GM23248 (cell line): ENCODE measurements around the gene G0S2. TPM values are rescaled to one million over a fixed set of nuclear protein-coding genes. Genes with fewer than 3 reads are reported as not detected.

ENCODE experiments used
- DNase-seq: peaks from one replicate; pipeline ENCODE4 v3.0.0-alpha.2; 2015
- H2AFZ ChIP-seq: fragments of 200-600 bp; sonication (generic); 2 replicates; pipeline ENCODE4 v1.6.1; 2016; ENCODE audit warnings: antibody characterized with exemption
- H3F3A ChIP-seq: fragments of 200-600 bp; sonication (generic); 2 replicates; pipeline ENCODE4 v1.6.1; 2016; ENCODE audit warnings: mild to moderate bottlenecking, antibody characterized with exemption, mixed run types; ENCODE audit not compliant: insufficient read depth
- H3K27ac ChIP-seq: fragments of 200-600 bp; sonication (generic); 2 replicates; pipeline ENCODE4 v1.5.1; 2016; ENCODE audit warnings: mild to moderate bottlenecking
- H3K27me3 ChIP-seq: fragments of 200-600 bp; sonication (generic); replicated peaks from 2 replicates; pipeline ENCODE4 v1.6.1; 2016; ENCODE audit warnings: mild to moderate bottlenecking; ENCODE audit not compliant: insufficient read depth
- H3K36me3 ChIP-seq: fragments of 200-600 bp; sonication (generic); 2 replicates; pipeline ENCODE4 v1.6.1; 2016; ENCODE audit warnings: low read depth, mild to moderate bottlenecking
- H3K4me1 ChIP-seq: fragments of 200-600 bp; sonication (generic); 2 replicates; pipeline ENCODE4 v1.6.1; 2016; ENCODE audit warnings: mild to moderate bottlenecking; ENCODE audit not compliant: insufficient read depth
- H3K4me2 ChIP-seq: fragments of 200-600 bp; sonication (generic); one replicate; pipeline ENCODE4 v1.6.1; 2016; ENCODE audit warnings: mild to moderate bottlenecking; ENCODE audit not compliant: unreplicated experiment
- H3K4me3 ChIP-seq: fragments of 200-600 bp; sonication (generic); 2 replicates; pipeline ENCODE4 v1.5.1; 2016; ENCODE audit warnings: mild to moderate bottlenecking
- H3K79me2 ChIP-seq: fragments of 200-600 bp; sonication (generic); 2 replicates; pipeline ENCODE4 v1.6.1; 2016; ENCODE audit warnings: mild to moderate bottlenecking; ENCODE audit not compliant: insufficient read depth
- H3K9ac ChIP-seq: fragments of 200-600 bp; sonication (generic); 2 replicates; pipeline ENCODE4 v1.6.1; 2016; ENCODE audit warnings: mild to moderate bottlenecking
- H3K9me2 ChIP-seq: fragments of 200-600 bp; sonication (generic); 2 replicates; pipeline ENCODE4 v1.6.1; 2016; ENCODE audit warnings: mixed run types, mild to moderate bottlenecking, moderate library complexity; ENCODE audit not compliant: insufficient read depth
- H3K9me3 ChIP-seq: fragments of 200-600 bp; sonication (generic); one replicate; pipeline ENCODE4 v1.6.1; 2017; ENCODE audit warnings: low read depth
- H4K20me1 ChIP-seq: fragments of 200-600 bp; sonication (generic); 2 replicates; pipeline ENCODE4 v1.6.0; 2016; ENCODE audit not compliant: insufficient read depth
- EZH2 ChIP-seq: fragments of 200-600 bp; sonication (generic); IDR thresholded peaks from 2 replicates; pipeline ENCODE4 v1.6.1; 2018; ENCODE audit warnings: antibody characterized with exemption, mild to moderate bottlenecking; ENCODE audit not compliant: insufficient read depth, poor library complexity, severe bottlenecking
- EZH2phosphoT487 ChIP-seq: fragments of 200-600 bp; sonication (generic); IDR thresholded peaks from 2 replicates; pipeline ENCODE4 v1.6.1; 2018; ENCODE audit warnings: antibody characterized with exemption, moderate library complexity, mild to moderate bottlenecking, low read depth; ENCODE audit not compliant: insufficient read depth
- WGBS, 2 experiments: methylation state at CpG; one replicate each; pipeline ENCODE4 v1.1.6; 2015 to 2017; ENCODE audit warnings: low lambda C conversion rate in 2 of 2, low coverage in 1 of 2; ENCODE audit errors: missing lambda C conversion rate in 2 of 2; 5-methylcytosine and 5-hydroxymethylcytosine counted together
- in situ Hi-C: fragments of 300-500 bp; cut with MboI; formaldehyde crosslinking; loops from 2 replicates; pipeline ENCODE4 v1.15.0; 2020
- polyA plus RNA-seq: library from polyadenylated mRNA; unstranded; fragments of >200 nt; fragmentation: Nextera tagmentation; extraction: Ambion mirVana; gene quantifications from 2 replicates; pipeline ENCODE4 v1.2.1, GENCODE V29; 2016
- total RNA-seq: library from RNA; depleted of rRNA; stranded (reverse); fragments of >200 nt; shearing (Covaris generic); gene quantifications from 2 replicates; pipeline ENCODE4 v1.2.3, GENCODE V29; 2014

The G0S2 gene
- total and polyA plus RNA-seq, 2 experiments from 2014 or later: 0.65 to 2.0 TPM

GRCh38 chr1:209662879-209663327 lies 12.3 kb upstream of the G0S2 start:
- Histone ChIP-seq H3K27me3 (no peaks in the 10 kb centered on the region; the same call in 1 of the 2 replicates), H3K79me2 (no peaks in the 10 kb centered on the region), H4K20me1 (no peaks in the 10 kb centered on the region), H3K4me2 (no peak overlapping the region), H3K27ac (no peak overlapping the region), H3K9ac (no peak overlapping the region), H3K9me3 (no peaks in the 10 kb centered on the region), H3F3A (no peaks in the 10 kb centered on the region), H2AFZ (no peak overlapping the region), H3K36me3 (no peaks in the 10 kb centered on the region), H3K9me2 (no peaks in the 10 kb centered on the region), H3K4me3 (no peak overlapping the region), H3K4me1 (no peaks in the 10 kb centered on the region)
- in situ Hi-C loops: no loop called here
- no peak for DNase-seq
- TF ChIP-seq EZH2 (no peak), EZH2phosphoT487 (no peak)
- 90 to 94% methylated on average over 3 of the region's 3 CpGs for WGBS, 2 experiments

GRCh38 chr1:209667103-209667502 lies 8.1 kb upstream of the G0S2 start:
- in situ Hi-C loops: no loop called here
- no peaks in the 10 kb centered on the region for H3K9me3 ChIP-seq
- H3K4me1 ChIP-seq: no peaks in the 10 kb centered on the region
- no peak for DNase-seq
- no peak overlapping the region for H3K4me3 ChIP-seq
- H3K36me3 ChIP-seq: no peaks in the 10 kb centered on the region
- H3K4me2 ChIP-seq: no peak overlapping the region
- H2AFZ ChIP-seq: no peak overlapping the region
- H3K27me3 ChIP-seq: peaks cover 18% of the 10 kb centered on the region; the same call in 1 of the 2 replicates
- H4K20me1 ChIP-seq: no peaks in the 10 kb centered on the region
- whole genome bisulfite sequencing, 2 experiments: 44 to 73% methylated on average over 1 of the region's 1 CpG
- H3K79me2 ChIP-seq: no peaks in the 10 kb centered on the region
- H3K9ac ChIP-seq: no peak overlapping the region
- TF ChIP-seq EZH2: no peak
- TF ChIP-seq EZH2phosphoT487: no peak
- no peak overlapping the region for H3K27ac ChIP-seq
- H3K9me2 ChIP-seq: no peaks in the 10 kb centered on the region
- H3F3A ChIP-seq: no peaks in the 10 kb centered on the region

GRCh38 chr1:209667708-209668107 lies 7.5 kb upstream of the G0S2 start:
- in situ Hi-C loops: no loop called here

GRCh38 chr1:209670441-209671082 lies 4.7 kb upstream of the G0S2 start:
- in situ Hi-C loops: no loop called here
- H3K79me2 ChIP-seq: no peaks in the 10 kb centered on the region
- H2AFZ ChIP-seq: no peak overlapping the region
- H3K4me2 ChIP-seq: no peak overlapping the region
- WGBS, 2 experiments: 50 to 71% methylated on average over 1 of the region's 1 CpG
- H3K9me3 ChIP-seq: no peaks in the 10 kb centered on the region
- H3K9ac ChIP-seq: no peak overlapping the region
- H3K36me3 ChIP-seq: no peaks in the 10 kb centered on the region
- no peak overlapping the region for H3K4me3 ChIP-seq
- no peak for TF ChIP-seq EZH2phosphoT487
- TF ChIP-seq EZH2: no peak
- DNase-seq: no peak
- H3K27me3 ChIP-seq: peaks cover 18% of the 10 kb centered on the region
- no peaks in the 10 kb centered on the region for H3F3A ChIP-seq
- H4K20me1 ChIP-seq: no peaks in the 10 kb centered on the region
- no peaks in the 10 kb centered on the region for H3K9me2 ChIP-seq
- no peak overlapping the region for H3K27ac ChIP-seq
- H3K4me1 ChIP-seq: peaks cover 7% of the 10 kb centered on the region; the same call in 1 of the 2 replicates

More at GRCh38 chr1:209667708-209668107, 7.5 kb upstream of the G0S2 start:
- Histone ChIP-seq H3K9me2 (no peaks in the 10 kb centered on the region), H3K4me2 (no peak overlapping the region), H3K27me3 (peaks cover 18% of the 10 kb centered on the region; the same call in 1 of the 2 replicates), H2AFZ (no peak overlapping the region), H3K9ac (no peak overlapping the region), H4K20me1 (no peaks in the 10 kb centered on the region), H3K4me3 (no peak overlapping the region), H3K27ac (no peak overlapping the region), H3F3A (no peaks in the 10 kb centered on the region), H3K9me3 (no peaks in the 10 kb centered on the region), H3K36me3 (no peaks in the 10 kb centered on the region), H3K79me2 (no peaks in the 10 kb centered on the region), H3K4me1 (no peaks in the 10 kb centered on the region)
- 85 to 90% methylated on average over 4 of the region's 4 CpGs for WGBS, 2 experiments
- no peak for DNase-seq
- TF ChIP-seq EZH2 (no peak), EZH2phosphoT487 (no peak)
